Measurements from ENCODE around the gene PBX4.

The PBX4 gene

GRCh38 chr19:19592690-19593089, 25.8 kb downstream of the PBX4 start:
- DNase-seq (ENCODE audit: low read depth in 1 of 2, low spot score in 1 of 2) = no peak

GRCh38 chr19:19591133-19591825, 27.2 kb downstream of the PBX4 start:
- peak; percentile 24 to 61 for DNase-seq (ENCODE audit: low read depth in 1 of 2, low spot score in 1 of 2)

- DNase-seq (ENCODE audit: low read depth in 1 of 2, low spot score in 1 of 2) = no peak
These were observed 29.9 kb downstream of the PBX4 start for GRCh38 chr19:19588546-19588945.

GRCh38 chr19:19587771-19588170, 30.7 kb downstream of the PBX4 start:
- no peak for DNase-seq (ENCODE audit: low read depth in 1 of 2, low spot score in 1 of 2)

- DNase-seq (ENCODE audit: low read depth in 1 of 2, low spot score in 1 of 2) = no peak
These were observed 34.1 kb downstream of the PBX4 start for GRCh38 chr19:19584356-19584755.

GRCh38 chr19:19582471-19582870, 36.0 kb downstream of the PBX4 start:
- DNase-seq (ENCODE audit: low read depth in 1 of 2, low spot score in 1 of 2) = no peak

GRCh38 chr19:19581391-19581790, 37.1 kb downstream of the PBX4 start:
- DNase-seq (ENCODE audit: low read depth in 1 of 2, low spot score in 1 of 2) = no peak

GRCh38 chr19:19580418-19580817, 38.1 kb downstream of the PBX4 start:
- no peak for DNase-seq (ENCODE audit: low read depth in 1 of 2, low spot score in 1 of 2)

- no peak for DNase-seq (ENCODE audit: low read depth in 1 of 2, low spot score in 1 of 2)
These were observed 38.7 kb downstream of the PBX4 start for GRCh38 chr19:19579533-19580361.

GRCh38 chr19:19578252-19578651, 40.2 kb downstream of the PBX4 start:
- DNase-seq (ENCODE audit: low read depth in 1 of 2, low spot score in 1 of 2) = no peak

GRCh38 chr19:19575411-19575810, 43.1 kb downstream of the PBX4 start:
- no peak for DNase-seq (ENCODE audit: low read depth in 1 of 2, low spot score in 1 of 2)

- no peak for DNase-seq (ENCODE audit: low read depth in 1 of 2, low spot score in 1 of 2)
These were observed 47.3 kb downstream of the PBX4 start for GRCh38 chr19:19571071-19571786.

- no peak for DNase-seq (ENCODE audit: low read depth in 1 of 2, low spot score in 1 of 2)
These were observed 47.9 kb downstream of the PBX4 start for GRCh38 chr19:19570571-19570970.

- no peak for DNase-seq (ENCODE audit: low read depth in 1 of 2, low spot score in 1 of 2)
These were observed 49.4 kb downstream of the PBX4 start for GRCh38 chr19:19568802-19569756.

- no peak for DNase-seq (ENCODE audit: low read depth in 1 of 2, low spot score in 1 of 2)
These were observed 51.1 kb downstream of the PBX4 start for GRCh38 chr19:19567391-19567790.

GRCh38 chr19:19566306-19566705, 52.2 kb downstream of the PBX4 start:
- DNase-seq (ENCODE audit: low read depth in 1 of 2, low spot score in 1 of 2) = no peak

- DNase-seq (ENCODE audit: low read depth in 1 of 2, low spot score in 1 of 2) = no peak
These were observed 55.1 kb downstream of the PBX4 start for GRCh38 chr19:19563348-19563848.

- no peak for DNase-seq (ENCODE audit: low read depth in 1 of 2, low spot score in 1 of 2)
These were observed 55.7 kb downstream of the PBX4 start for GRCh38 chr19:19562665-19563347.

GRCh38 chr19:19561946-19562664, 56.4 kb downstream of the PBX4 start:
- DNase-seq (ENCODE audit: low read depth in 1 of 2, low spot score in 1 of 2) = no peak
